T-helper 17 cell (primary cell): ENCODE results near the gene KIF1B. TPM values are rescaled to one million over a fixed set of nuclear protein-coding genes. Genes with fewer than 3 reads are reported as not detected.
A peak's percentile ranks its signal among the peaks of the same experiment; 100 is the strongest.
"Not testable (repeated sequence)": the region's sequence is repeated elsewhere in the genome, so short reads cannot be mapped to it uniquely, and the experiment has no call there.

Experiments
- ATAC-seq: fragments of 150-1000 bp; cut with Tn5 transposase; 2 replicates; pipeline ENCODE4 v1.10.0; 2021; ENCODE audit warnings: mild to moderate bottlenecking, moderate library complexity
- DNase-seq, 3 donors: peaks; one replicate each; pipeline versions ENCODE4 v3.0.0 to v3.0.0-alpha.2; 2020 to 2021
- H3K9me3 ChIP-seq: one replicate; pipeline ENCODE4 v1.7.0; 2013; ENCODE audit warnings: low read length, mild to moderate bottlenecking; ENCODE audit not compliant: control insufficient read depth, poor library complexity, severe bottlenecking
- H3K27ac Mint-ChIP-seq: one replicate; pipeline ENCODE4 v1.8.0; 2022; ENCODE audit warnings: mild to moderate bottlenecking, moderate library complexity, mixed read lengths
- H3K27me3 Mint-ChIP-seq: one replicate; pipeline ENCODE4 v1.8.0; 2022; ENCODE audit warnings: mixed read lengths
- H3K36me3 Mint-ChIP-seq: one replicate; pipeline ENCODE4 v1.8.0; 2022; ENCODE audit warnings: low read depth, mixed read lengths
- H3K4me1 Mint-ChIP-seq: one replicate; pipeline ENCODE4 v1.8.0; 2022; ENCODE audit warnings: mild to moderate bottlenecking, mixed read lengths
- H3K4me3 Mint-ChIP-seq: one replicate; pipeline ENCODE4 v1.8.0; 2022; ENCODE audit warnings: mild to moderate bottlenecking, moderate library complexity, mixed read lengths
- total RNA-seq, 4 donors: library from RNA in 2 of 4; stranded (reverse) in 2 of 4; gene quantifications; one replicate each; pipeline ENCODE4 v1.2.3 and lab custom pipeline; 2022 to 2026

Gene KIF1B
- total RNA-seq, 2 donors from 2014 or later, result 10.9 to 13.3 TPM

GRCh38 chr1:10259547-10259946, 49.2 kb downstream of the KIF1B start:
- not testable (repeated sequence) for H3K27me3 Mint-ChIP-seq, H3K36me3 Mint-ChIP-seq, ATAC-seq, H3K4me3 Mint-ChIP-seq, H3K9me3 ChIP-seq, H3K4me1 Mint-ChIP-seq, H3K27ac Mint-ChIP-seq, DNase-seq

- Mint-ChIP-seq H3K4me1 (peaks cover 5% of the 10 kb centered on the region), H3K36me3 (peaks cover 5% of the 10 kb centered on the region), H3K27ac (no peak overlapping the region), H3K4me3 (no peak overlapping the region), H3K27me3 (no peaks in the 10 kb centered on the region)
- DNase-seq (no peak), ATAC-seq (no peak)
- no peaks in the 10 kb centered on the region for H3K9me3 ChIP-seq
These were observed 53.2 kb downstream of the KIF1B start for GRCh38 chr1:10263450-10264082.

GRCh38 chr1:10265027-10265426, 54.7 kb downstream of the KIF1B start:
- no peak for DNase-seq
- H3K4me1 Mint-ChIP-seq, result peaks cover 5% of the 10 kb centered on the region
- no peak overlapping the region for H3K27ac Mint-ChIP-seq
- peaks cover 5% of the 10 kb centered on the region for H3K36me3 Mint-ChIP-seq
- H3K4me3 Mint-ChIP-seq, result no peak overlapping the region
- no peak for ATAC-seq
- H3K27me3 Mint-ChIP-seq, result no peaks in the 10 kb centered on the region
- H3K9me3 ChIP-seq, result no peaks in the 10 kb centered on the region

GRCh38 chr1:10265900-10266299, 55.5 kb downstream of the KIF1B start:
- no peak for ATAC-seq
- H3K27me3 Mint-ChIP-seq, result no peaks in the 10 kb centered on the region

GRCh38 chr1:10267319-10267718, 56.9 kb downstream of the KIF1B start:
- Mint-ChIP-seq H3K27me3 (no peaks in the 10 kb centered on the region), H3K4me3 (no peak overlapping the region), H3K36me3 (peaks cover 8% of the 10 kb centered on the region), H3K27ac (no peak overlapping the region), H3K4me1 (peaks cover 7% of the 10 kb centered on the region)
- no peaks in the 10 kb centered on the region for H3K9me3 ChIP-seq
- DNase-seq (no peak), ATAC-seq (no peak)

More at GRCh38 chr1:10265900-10266299, 55.5 kb downstream of the KIF1B start:
- H3K36me3 Mint-ChIP-seq, result peaks cover 5% of the 10 kb centered on the region
- no peak overlapping the region for H3K27ac Mint-ChIP-seq
- peaks cover 5% of the 10 kb centered on the region for H3K4me1 Mint-ChIP-seq
- no peaks in the 10 kb centered on the region for H3K9me3 ChIP-seq
- DNase-seq, result no peak
- H3K4me3 Mint-ChIP-seq, result no peak overlapping the region

- ATAC-seq, result no peak
- no peaks in the 10 kb centered on the region for H3K27me3 Mint-ChIP-seq
- H3K9me3 ChIP-seq, result no peaks in the 10 kb centered on the region
- H3K27ac Mint-ChIP-seq, result no peak overlapping the region
- H3K4me1 Mint-ChIP-seq, result peaks cover 7% of the 10 kb centered on the region
- peaks cover 8% of the 10 kb centered on the region for H3K36me3 Mint-ChIP-seq
- no peak overlapping the region for H3K4me3 Mint-ChIP-seq
- no peak for DNase-seq
These were observed 57.6 kb downstream of the KIF1B start for GRCh38 chr1:10267921-10268320.

- peaks cover 6% of the 10 kb centered on the region for H3K36me3 Mint-ChIP-seq
- no peaks in the 10 kb centered on the region for H3K9me3 ChIP-seq
- H3K27me3 Mint-ChIP-seq, result no peaks in the 10 kb centered on the region
- DNase-seq (no peak), ATAC-seq (no peak)
- peaks cover 2% of the 10 kb centered on the region for H3K4me1 Mint-ChIP-seq
- no peak overlapping the region for H3K4me3 Mint-ChIP-seq
- H3K27ac Mint-ChIP-seq, result no peak overlapping the region
These were observed 60.7 kb downstream of the KIF1B start for GRCh38 chr1:10271090-10271489.

GRCh38 chr1:10271869-10272268, 61.5 kb downstream of the KIF1B start:
- Mint-ChIP-seq H3K27ac (peak overlapping the region; percentile 27), H3K36me3 (peaks cover 6% of the 10 kb centered on the region), H3K4me3 (no peak overlapping the region), H3K27me3 (no peaks in the 10 kb centered on the region), H3K4me1 (peaks cover 2% of the 10 kb centered on the region)
- H3K9me3 ChIP-seq, result no peaks in the 10 kb centered on the region
- ATAC-seq (no peak), DNase-seq (no peak)

- Mint-ChIP-seq H3K36me3 (peaks cover 6% of the 10 kb centered on the region), H3K27me3 (no peaks in the 10 kb centered on the region), H3K4me3 (no peak overlapping the region), H3K27ac (peak overlapping the region; percentile 27), H3K4me1 (peaks cover 2% of the 10 kb centered on the region)
- ATAC-seq (no peak), DNase-seq (no peak)
- H3K9me3 ChIP-seq, result no peaks in the 10 kb centered on the region
These were observed 61.9 kb downstream of the KIF1B start for GRCh38 chr1:10272274-10272673.

- no peak overlapping the region for H3K4me3 Mint-ChIP-seq
- H3K27me3 Mint-ChIP-seq, result no peaks in the 10 kb centered on the region
- ATAC-seq (no peak), DNase-seq (no peak)
- H3K9me3 ChIP-seq, result no peaks in the 10 kb centered on the region
- no peaks in the 10 kb centered on the region for H3K4me1 Mint-ChIP-seq
- H3K36me3 Mint-ChIP-seq, result peaks cover 12% of the 10 kb centered on the region
- H3K27ac Mint-ChIP-seq, result no peak overlapping the region
These were observed 68.5 kb downstream of the KIF1B start for GRCh38 chr1:10278880-10279279.

GRCh38 chr1:10280439-10281350, 70.3 kb downstream of the KIF1B start:
- Mint-ChIP-seq H3K4me1 (no peaks in the 10 kb centered on the region), H3K36me3 (peaks cover 9% of the 10 kb centered on the region), H3K4me3 (no peak overlapping the region), H3K27me3 (no peaks in the 10 kb centered on the region), H3K27ac (no peak overlapping the region)
- ATAC-seq (no peak), DNase-seq (no peak)
- H3K9me3 ChIP-seq, result no peaks in the 10 kb centered on the region

- DNase-seq, result no peak
- H3K4me3 Mint-ChIP-seq, result no peak overlapping the region
- H3K27me3 Mint-ChIP-seq, result no peaks in the 10 kb centered on the region
- no peak overlapping the region for H3K27ac Mint-ChIP-seq
- no peak for ATAC-seq
- H3K4me1 Mint-ChIP-seq, result no peaks in the 10 kb centered on the region
- H3K36me3 Mint-ChIP-seq, result peaks cover 9% of the 10 kb centered on the region
- no peaks in the 10 kb centered on the region for H3K9me3 ChIP-seq
These were observed 73.1 kb downstream of the KIF1B start for GRCh38 chr1:10283318-10283984.

GRCh38 chr1:10286244-10286643, 75.9 kb downstream of the KIF1B start:
- no peaks in the 10 kb centered on the region for H3K27me3 Mint-ChIP-seq
- no peak overlapping the region for H3K27ac Mint-ChIP-seq
- DNase-seq, result no peak
- H3K4me3 Mint-ChIP-seq, result no peak overlapping the region
- H3K4me1 Mint-ChIP-seq, result no peaks in the 10 kb centered on the region
- no peaks in the 10 kb centered on the region for H3K9me3 ChIP-seq
- peaks cover 8% of the 10 kb centered on the region for H3K36me3 Mint-ChIP-seq
- ATAC-seq, result no peak
